Neuronal stem cell (in vitro differentiated cells): ENCODE measurements around the gene UBAC2.

Experiments used
- DNase-seq: peaks from one replicate; pipeline ENCODE4 v3.0.0-alpha.2; 2013; ENCODE audit warnings: low spot score
- H2AFZ ChIP-seq: one replicate; pipeline ENCODE4 v1.6.1; 2013; ENCODE audit warnings: mild to moderate bottlenecking, low read length, inconsistent platforms
- H2AK5ac ChIP-seq: 2 replicates; pipeline ENCODE4 v1.6.1; 2013; ENCODE audit warnings: low read depth, mild to moderate bottlenecking, inconsistent platforms, low read length, moderate library complexity, mixed read lengths
- H2BK120ac ChIP-seq: 2 replicates; pipeline ENCODE4 v1.6.1; 2013; ENCODE audit warnings: low read depth, mild to moderate bottlenecking, inconsistent platforms, low read length, moderate library complexity, mixed read lengths
- H2BK12ac ChIP-seq: one replicate; pipeline ENCODE4 v1.6.1; 2013; ENCODE audit warnings: low read length, inconsistent platforms
- H2BK15ac ChIP-seq: 2 replicates; pipeline ENCODE4 v1.6.1; 2013; ENCODE audit warnings: mild to moderate bottlenecking, low read length, inconsistent platforms, mixed read lengths
- H2BK5ac ChIP-seq: one replicate; pipeline ENCODE4 v1.6.1; 2013; ENCODE audit warnings: inconsistent platforms, mild to moderate bottlenecking, low read length, moderate library complexity
- H3K14ac ChIP-seq: one replicate; pipeline ENCODE4 v1.6.1; 2013; ENCODE audit warnings: low read length, inconsistent platforms
- H3K18ac ChIP-seq: 2 replicates; pipeline ENCODE4 v1.6.1; 2013; ENCODE audit warnings: low read length, inconsistent platforms
- H3K23ac ChIP-seq: 2 replicates; pipeline ENCODE4 v1.6.1; 2013; ENCODE audit warnings: low read depth, mild to moderate bottlenecking, mixed read lengths, low read length, inconsistent platforms; ENCODE audit not compliant: poor library complexity
- H3K27ac ChIP-seq: replicated peaks from 3 replicates; pipeline ENCODE4 v1.5.1; 2013; ENCODE audit warnings: low read length, inconsistent platforms
- H3K27me3 ChIP-seq, 3 experiments: 2 replicates each; pipeline ENCODE4 v1.6.1; 2013; ENCODE audit warnings: low read length in 3 of 3, mild to moderate bottlenecking in 2 of 3, inconsistent platforms in 1 of 3, low read depth in 1 of 3, mixed read lengths in 1 of 3, moderate library complexity in 1 of 3; ENCODE audit not compliant: control insufficient read depth in 3 of 3, insufficient read depth in 3 of 3
- H3K36me3 ChIP-seq, 2 donors: replicated peaks in 1 of 2; 2 replicates each; pipeline ENCODE4 v1.6.1; 2013; ENCODE audit warnings: low read length in 2 of 2; ENCODE audit not compliant: control insufficient read depth in 2 of 2, insufficient read depth in 2 of 2
- H3K4ac ChIP-seq: 2 replicates; pipeline ENCODE4 v1.6.1; 2013; ENCODE audit warnings: inconsistent platforms, mild to moderate bottlenecking, low read length, moderate library complexity
- H3K4me1 ChIP-seq, 2 donors: 1 replicate in 1 of 2; 2 replicates in 1 of 2; pipeline ENCODE4 v1.6.1; 2013; ENCODE audit warnings: low read length in 2 of 2, low read depth in 1 of 2; ENCODE audit not compliant: control insufficient read depth in 2 of 2, insufficient read depth in 1 of 2
- H3K4me2 ChIP-seq: one replicate; pipeline ENCODE4 v1.6.1; 2013; ENCODE audit warnings: mild to moderate bottlenecking, low read length, inconsistent platforms; ENCODE audit not compliant: insufficient read depth, poor library complexity, severe bottlenecking
- H3K4me3 ChIP-seq, 2 donors: 2 replicates each; pipeline ENCODE4 v1.5.1; 2013; ENCODE audit warnings: low read length in 2 of 2, mild to moderate bottlenecking in 2 of 2, inconsistent platforms in 1 of 2, moderate library complexity in 1 of 2
- H3K79me1 ChIP-seq: one replicate; pipeline ENCODE4 v1.6.1; 2013; ENCODE audit warnings: low read depth, mild to moderate bottlenecking, inconsistent platforms, low read length, moderate library complexity
- H3K9ac ChIP-seq: one replicate; pipeline ENCODE4 v1.6.1; 2013; ENCODE audit warnings: mild to moderate bottlenecking, low read depth, low read length, inconsistent platforms; ENCODE audit not compliant: poor library complexity
- H3K9me3 ChIP-seq, 2 donors: replicated peaks in 1 of 2; 2 replicates each; pipeline versions ENCODE3 to v1.6.1; 2013; ENCODE audit warnings: low read length in 2 of 2, mild to moderate bottlenecking in 2 of 2, inconsistent platforms in 1 of 2, low read depth in 1 of 2, mixed read lengths in 1 of 2, moderate library complexity in 1 of 2; ENCODE audit not compliant: control insufficient read depth in 2 of 2, insufficient read depth in 1 of 2
- H4K8ac ChIP-seq: one replicate; pipeline ENCODE4 v1.6.1; 2013; ENCODE audit warnings: low read depth, mild to moderate bottlenecking, inconsistent platforms, low read length, moderate library complexity
- H4K91ac ChIP-seq: one replicate; pipeline ENCODE4 v1.6.1; 2013; ENCODE audit warnings: low read length, low read depth, mild to moderate bottlenecking, inconsistent platforms; ENCODE audit not compliant: poor library complexity
- WGBS, 2 donors: extraction: QIAGEN DNeasy Blood & Tissue Kit; methylation state at CpG; one replicate each; pipeline ENCODE4 v1.1.7; 2013; ENCODE audit warnings: missing lambda C conversion rate in 2 of 2, mixed read lengths in 1 of 2; ENCODE audit not compliant: insufficient read length in 2 of 2, insufficient replicate concordance in 1 of 2; ENCODE audit errors: extremely low coverage in 2 of 2; 5-methylcytosine and 5-hydroxymethylcytosine counted together

UBAC2 gene

DNA sequence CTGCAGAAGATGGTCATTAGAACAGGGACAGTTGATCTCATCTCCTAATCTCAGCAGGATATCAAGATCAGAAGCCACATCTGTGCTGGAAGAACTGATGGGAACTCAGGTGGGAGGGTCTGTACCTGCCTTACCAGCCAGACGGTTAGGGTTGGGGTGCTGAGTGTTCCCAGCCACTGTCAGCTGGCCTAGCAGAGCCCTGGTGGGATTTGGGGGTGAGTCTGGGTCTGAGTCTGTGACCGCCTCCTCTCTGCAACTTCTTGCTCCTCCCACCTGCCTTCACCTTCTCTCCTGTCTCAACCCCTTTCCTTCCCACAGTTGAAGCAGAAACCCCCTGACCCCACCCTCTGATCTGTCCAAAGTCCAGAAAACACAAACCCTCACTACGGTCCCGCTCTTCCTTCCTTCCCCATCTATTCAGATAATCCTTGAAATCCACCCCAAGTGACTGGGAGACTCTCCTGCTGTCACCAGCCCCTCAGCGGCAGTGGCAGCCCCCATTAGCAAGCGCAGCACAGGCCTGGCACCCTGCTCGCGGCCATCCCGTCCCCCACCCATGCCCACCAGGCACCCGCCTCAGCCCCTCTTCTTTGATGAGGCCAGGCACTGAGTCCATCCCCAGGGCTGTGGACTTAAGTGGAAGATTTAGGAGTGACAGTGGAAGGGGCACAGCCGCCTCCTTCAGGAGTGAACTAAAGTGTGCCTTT is 198.4 kb downstream of the UBAC2 start:
- Histone ChIP-seq H3K27ac (no peak overlapping the region), H3K27me3 (no peaks in the 10 kb centered on the region), H3K14ac (no peak overlapping the region), H3K4me3 (no peak overlapping the region), H3K79me1 (no peaks in the 10 kb centered on the region), H2BK15ac (no peak overlapping the region), H2BK5ac (no peak overlapping the region), H2AK5ac (no peak overlapping the region), H3K4ac (no peak overlapping the region), H3K9me3 (peaks cover 0 to 2% of the 10 kb centered on the region in 2 donors), H3K9ac (no peak overlapping the region), H2BK120ac (no peak overlapping the region), H4K8ac (no peak overlapping the region), H2AFZ (no peak overlapping the region), H2BK12ac (no peak overlapping the region), H3K4me1 (no peaks in the 10 kb centered on the region), H4K91ac (no peak overlapping the region), H3K4me2 (no peak overlapping the region), H3K36me3 (no peaks in the 10 kb centered on the region), H3K23ac (no peak overlapping the region), H3K18ac (no peak overlapping the region)
- no peak for DNase-seq
- no CpG with 5 or more reads among the region's 11 CpGs for WGBS, 2 donors

DNA sequence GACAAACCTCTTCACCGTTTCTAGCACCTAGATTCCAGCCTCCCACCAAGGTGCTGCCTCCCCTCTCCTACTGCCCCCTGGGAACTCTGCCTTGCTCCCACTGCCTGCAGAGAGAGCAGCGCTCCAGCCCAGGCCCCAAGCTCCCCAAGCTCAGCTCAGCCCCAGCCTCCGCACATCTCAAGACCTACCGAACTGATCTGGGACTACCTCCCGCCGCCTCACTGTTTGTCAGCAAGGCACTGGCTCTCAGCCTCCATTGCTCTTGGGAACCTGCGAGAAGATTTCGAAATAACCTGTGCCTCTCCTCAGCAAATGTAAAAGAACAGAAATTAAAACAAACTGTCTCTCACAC is 198.9 kb downstream of the UBAC2 start:
- no CpG with 5 or more reads among the region's 8 CpGs for whole genome bisulfite sequencing, 2 donors

DNA sequence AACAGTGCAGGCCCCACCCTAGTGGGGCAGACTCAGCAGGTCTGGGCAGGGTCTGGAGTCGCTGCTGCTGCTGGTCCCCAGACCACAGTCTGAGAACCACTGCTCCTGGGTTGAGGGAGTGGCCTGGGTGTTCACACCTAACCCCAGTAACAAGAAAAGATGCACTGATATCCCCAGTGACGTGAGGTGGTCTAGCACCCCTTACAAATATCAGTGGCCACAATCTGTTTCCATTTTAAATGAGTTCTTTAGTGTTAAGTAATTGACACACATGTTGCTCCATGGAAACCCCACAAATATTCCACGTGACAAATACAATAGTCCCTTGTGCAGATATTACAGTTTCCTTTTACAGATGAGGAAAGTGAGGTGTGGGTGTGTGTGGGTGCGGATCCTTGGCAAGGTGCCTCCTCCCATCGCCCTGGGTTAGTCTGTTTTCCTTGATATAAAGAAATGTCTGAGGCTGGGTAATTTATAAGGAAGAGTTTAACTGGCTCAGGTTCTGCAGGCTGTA is 202.9 kb downstream of the UBAC2 start:
- Histone ChIP-seq H3K4me1 (no peaks in the 10 kb centered on the region), H3K27ac (no peak overlapping the region), H3K9me3 (peaks cover 0 to 2% of the 10 kb centered on the region in 2 donors), H2BK12ac (no peak overlapping the region), H4K91ac (no peak overlapping the region), H3K9ac (no peak overlapping the region), H2BK5ac (no peak overlapping the region), H3K18ac (no peak overlapping the region), H3K4me3 (no peak overlapping the region), H2BK15ac (no peak overlapping the region), H3K23ac (no peak overlapping the region), H2AK5ac (no peak overlapping the region), H2BK120ac (no peak overlapping the region), H3K4ac (no peak overlapping the region), H3K4me2 (no peak overlapping the region), H3K79me1 (no peaks in the 10 kb centered on the region), H3K36me3 (no peaks in the 10 kb centered on the region), H2AFZ (no peak overlapping the region), H3K14ac (no peak overlapping the region), H4K8ac (no peak overlapping the region), H3K27me3 (peaks cover 0 to 11% (median 0%) of the 10 kb centered on the region in 3 experiments)
- DNase-seq: no peak
- WGBS, 2 donors: no CpG with 5 or more reads among the region's 5 CpGs

More for the DNA sequence above, 198.9 kb downstream of the UBAC2 start:
- H4K91ac ChIP-seq: no peak overlapping the region
- H3K27ac ChIP-seq: no peak overlapping the region
- H2BK120ac ChIP-seq: no peak overlapping the region
- no peak overlapping the region for H3K4me3 ChIP-seq
- H3K9ac ChIP-seq: no peak overlapping the region
- H3K14ac ChIP-seq: no peak overlapping the region
- DNase-seq: no peak
- H2AFZ ChIP-seq: no peak overlapping the region
- H4K8ac ChIP-seq: no peak overlapping the region
- no peak overlapping the region for H3K4ac ChIP-seq
- H3K27me3 ChIP-seq: peaks cover 0 to 2% (median 0%) of the 10 kb centered on the region in 3 experiments
- no peak overlapping the region for H3K4me2 ChIP-seq
- no peak overlapping the region for H3K18ac ChIP-seq
- H2BK12ac ChIP-seq: no peak overlapping the region
- H3K36me3 ChIP-seq: no peaks in the 10 kb centered on the region
- H3K79me1 ChIP-seq: no peaks in the 10 kb centered on the region
- no peak overlapping the region for H2BK15ac ChIP-seq
- H3K4me1 ChIP-seq: no peaks in the 10 kb centered on the region
- H3K9me3 ChIP-seq: peaks cover 0 to 2% of the 10 kb centered on the region in 2 donors
- H3K23ac ChIP-seq: no peak overlapping the region
- H2BK5ac ChIP-seq: no peak overlapping the region
- H2AK5ac ChIP-seq: no peak overlapping the region

DNA sequence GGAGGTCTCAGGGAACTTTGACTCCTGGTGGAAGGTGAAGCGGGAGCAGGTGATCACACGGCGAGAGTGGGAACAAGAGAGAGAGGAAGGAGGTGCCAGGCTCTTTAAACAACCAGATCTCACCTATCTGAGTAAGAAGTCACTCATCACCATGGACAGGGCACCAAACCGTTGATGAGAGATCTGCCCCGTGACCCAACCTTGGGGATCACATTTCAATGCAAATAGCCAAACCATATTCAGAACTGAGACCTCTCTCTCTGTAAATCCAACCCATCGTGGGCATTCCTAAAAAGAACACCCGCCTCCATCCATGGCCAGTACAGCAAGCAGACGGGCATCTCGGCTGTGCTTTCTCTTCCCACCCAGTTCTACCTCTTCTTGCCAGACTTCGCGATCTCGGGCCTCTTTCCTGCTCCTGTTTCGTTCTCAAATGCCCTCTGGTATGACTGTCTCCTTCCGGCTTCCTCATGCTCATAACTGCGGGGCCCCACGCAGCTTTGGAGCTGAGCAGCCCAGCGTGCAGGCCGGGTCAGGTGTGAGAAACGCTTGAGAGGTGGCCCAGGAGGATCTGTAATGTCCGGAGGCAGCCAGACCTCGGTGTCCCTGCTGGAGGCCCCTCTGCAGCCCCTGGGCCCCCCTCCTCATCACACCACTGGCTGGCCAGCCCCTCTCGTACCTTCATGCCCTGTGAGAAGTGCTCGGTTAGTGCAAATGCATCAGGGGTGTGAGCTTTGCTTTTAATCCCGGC is 203.5 kb downstream of the UBAC2 start:
- Histone ChIP-seq H3K23ac (no peak overlapping the region), H4K8ac (no peak overlapping the region), H2BK120ac (no peak overlapping the region), H3K9me3 (peaks cover 0 to 4% of the 10 kb centered on the region in 2 donors), H3K27me3 (peaks cover 0 to 11% (median 0%) of the 10 kb centered on the region in 3 experiments), H2BK12ac (no peak overlapping the region), H3K9ac (no peak overlapping the region), H2AFZ (no peak overlapping the region), H2AK5ac (no peak overlapping the region), H3K4me3 (no peak overlapping the region), H3K27ac (no peak overlapping the region), H3K4me1 (no peaks in the 10 kb centered on the region), H3K36me3 (no peaks in the 10 kb centered on the region), H3K14ac (no peak overlapping the region), H3K4ac (no peak overlapping the region), H2BK5ac (no peak overlapping the region), H3K4me2 (no peak overlapping the region), H2BK15ac (no peak overlapping the region), H4K91ac (no peak overlapping the region), H3K18ac (peak overlapping the region; percentile 35), H3K79me1 (no peaks in the 10 kb centered on the region)
- DNase-seq: no peak
- WGBS, 2 donors: no CpG with 5 or more reads among the region's 24 CpGs
